GM19193 (cell line): ENCODE measurements around the gene CNOT4.

Experiments
- POLR2A ChIP-seq: IDR thresholded peaks from 4 replicates; pipeline ENCODE4 v1.6.1; 2011; ENCODE audit not compliant: insufficient read depth, insufficient read length; ENCODE audit errors: extremely low read depth

The CNOT4 gene

GRCh38 chr7:135509839-135510591 is at the start of gene CNOT4:
CNOT4 (minus strand) TSS chr7:135510102; CDS start chr7:135438331, 71,771 bp downstream.
- peak; percentile 88 for TF ChIP-seq POLR2A

DNA sequence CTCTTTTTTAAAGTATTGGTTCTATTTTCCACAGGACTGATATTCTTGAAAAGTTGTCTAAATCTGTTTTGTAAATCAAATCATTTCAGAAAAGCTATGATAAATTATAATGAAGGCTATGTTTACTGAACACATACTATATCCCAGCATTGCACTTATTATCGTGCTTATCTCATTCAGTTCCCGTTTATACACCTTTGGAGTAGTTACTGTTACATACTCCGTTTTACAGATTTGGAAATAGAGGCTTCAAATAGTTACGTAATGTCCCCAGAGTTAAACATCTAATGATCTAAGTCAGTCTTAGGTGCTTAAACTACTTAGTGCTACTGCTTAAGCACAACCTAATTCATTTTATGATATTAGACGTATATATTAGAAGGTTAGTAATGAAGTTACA is 49.0 kb upstream of the CNOT4 start:
- TF ChIP-seq POLR2A, result no peak

- no peak for TF ChIP-seq POLR2A
Measured at GRCh38 chr7:135558337-135558767, 48.5 kb upstream of the CNOT4 start.

- peak; percentile 82 for TF ChIP-seq POLR2A
Measured at GRCh38 chr7:135557455-135558336, 47.8 kb upstream of the CNOT4 start, which contains the start of gene NUP205. NUP205 (plus strand) TSS chr7:135557917; CDS start chr7:135557945, 28 bp downstream.

DNA sequence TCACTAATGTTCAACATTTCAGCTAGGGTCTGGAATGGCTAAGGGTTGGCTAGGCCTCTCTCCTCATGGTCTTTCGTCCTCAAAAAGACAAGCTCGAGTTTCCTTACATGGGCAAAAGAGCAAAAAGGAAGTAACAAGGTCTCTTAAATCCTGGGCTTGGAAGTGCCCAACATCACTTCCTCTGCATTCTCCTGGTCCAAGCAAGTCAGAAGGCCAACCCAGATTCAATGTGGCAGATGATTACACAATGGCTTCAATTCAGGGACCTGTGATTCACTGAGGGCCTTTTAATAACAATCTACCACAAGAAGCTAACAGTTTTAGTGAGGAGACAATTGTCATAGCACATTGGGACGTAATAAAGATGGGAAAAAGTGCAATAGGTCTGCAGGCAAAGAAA is 43.4 kb upstream of the CNOT4 start:
- no peak for TF ChIP-seq POLR2A

DNA sequence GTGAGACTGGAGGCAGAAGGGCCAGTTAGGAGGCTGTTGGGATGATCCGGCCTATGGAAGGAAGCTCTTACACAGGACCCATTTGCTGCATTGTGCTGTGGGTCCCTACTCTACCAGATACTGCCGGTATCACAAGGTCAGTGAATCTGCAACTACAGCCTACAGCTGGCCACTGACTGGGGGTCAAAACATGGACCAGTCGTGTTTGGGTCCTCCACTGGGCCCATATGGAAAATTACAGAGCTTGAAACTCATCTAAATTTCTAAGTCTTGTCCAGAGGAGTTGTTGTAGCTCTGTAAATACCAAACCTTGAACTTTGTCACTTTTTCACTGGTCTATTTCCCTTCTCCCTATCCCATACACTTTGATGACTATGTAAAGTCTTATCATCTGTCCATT is 42.2 kb upstream of the CNOT4 start:
- no peak for TF ChIP-seq POLR2A

GRCh38 chr7:135550196-135550595 is 40.3 kb upstream of the CNOT4 start:
- no peak for TF ChIP-seq POLR2A

- TF ChIP-seq POLR2A, result no peak
Measured at GRCh38 chr7:135541029-135541428, 31.1 kb upstream of the CNOT4 start.

DNA sequence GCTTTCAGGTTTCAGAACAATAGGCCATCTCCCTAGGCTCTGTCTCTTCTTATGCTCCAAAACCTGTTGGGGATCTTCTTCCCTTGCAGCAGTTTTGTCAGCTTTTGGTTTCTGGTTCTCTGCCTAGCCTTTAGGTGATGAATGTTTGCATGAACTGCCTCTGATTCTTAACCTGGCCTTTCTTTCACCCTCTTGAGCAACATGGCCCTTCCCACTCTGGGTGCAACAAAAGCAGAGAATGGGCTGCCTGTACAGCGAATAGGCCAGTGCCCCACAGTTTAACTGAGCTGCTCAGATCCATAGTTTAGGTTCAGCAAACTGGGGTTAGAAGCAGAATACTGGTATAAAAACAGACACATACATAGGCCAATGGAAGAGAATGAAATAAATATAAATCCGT is 29.7 kb upstream of the CNOT4 start:
- TF ChIP-seq POLR2A, result no peak

- TF ChIP-seq POLR2A, result no peak
Measured at GRCh38 chr7:135538376-135538775, 28.5 kb upstream of the CNOT4 start.

- TF ChIP-seq POLR2A, result no peak
Measured at GRCh38 chr7:135537905-135538304, 28.0 kb upstream of the CNOT4 start.

GRCh38 chr7:135537453-135537852 is 27.6 kb upstream of the CNOT4 start:
- no peak for TF ChIP-seq POLR2A

- no peak for TF ChIP-seq POLR2A
Measured at GRCh38 chr7:135536150-135536549, 26.2 kb upstream of the CNOT4 start.

GRCh38 chr7:135527025-135527424 is 17.1 kb upstream of the CNOT4 start:
- no peak for TF ChIP-seq POLR2A

DNA sequence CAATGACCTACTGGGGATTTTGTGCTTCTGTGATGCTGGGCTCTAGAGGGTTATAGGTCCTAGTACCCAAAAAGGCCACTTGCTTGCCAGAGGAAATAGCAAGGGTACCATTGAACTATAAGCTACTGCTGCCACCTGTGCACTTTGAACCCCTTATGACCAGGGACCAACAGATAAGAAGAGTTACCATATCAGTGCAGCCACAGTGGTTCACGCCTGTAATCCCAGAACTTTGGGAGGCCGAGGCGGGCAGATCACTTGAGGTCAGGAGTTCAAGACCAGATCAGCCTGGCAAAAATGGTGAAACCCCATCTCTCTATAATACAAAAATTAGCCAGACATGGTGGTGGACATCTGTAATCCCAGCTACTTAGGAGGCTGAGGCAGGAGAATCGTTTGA is 15.5 kb upstream of the CNOT4 start:
- TF ChIP-seq POLR2A, result no peak

- no peak for TF ChIP-seq POLR2A
Measured at GRCh38 chr7:135523146-135523545, 13.2 kb upstream of the CNOT4 start.
